ENCODE data around the gene CEP63. TPM values are rescaled to one million over a fixed set of nuclear protein-coding genes. Genes with fewer than 3 reads are reported as not detected.

The CEP63 gene
- total RNA-seq, 1 donor from 2014 or later: 25.3 TPM

Other genes starting within 250 kb of the CEP63 start
- gene RYK, start 235.2 kb upstream of the CEP63 start, total RNA-seq (ENCODE audit: insufficient read depth, low replicate concordance): 106 TPM
- gene AMOTL2, start 111.6 kb upstream of the CEP63 start, total RNA-seq (ENCODE audit: insufficient read depth, low replicate concordance): 174 TPM
- 79.7 TPM for gene ANAPC13, start 72 bp upstream of the CEP63 start, total RNA-seq (ENCODE audit: insufficient read depth, low replicate concordance)
- 1.7 TPM for gene KY, start 165.0 kb downstream of the CEP63 start, total RNA-seq (ENCODE audit: insufficient read depth, low replicate concordance)